Medulla oblongata (tissue), 1 donor: Measurements from ENCODE around the gene ERF.

Source experiments
- DNase-seq: peaks from one replicate; pipeline ENCODE4 v3.0.0-alpha.2; 2015; ENCODE audit errors: extremely low spot score

ERF gene

GRCh38 chr19:42287017-42287826, 32.3 kb upstream of the ERF start:
- no peak for DNase-seq

- DNase-seq, result peak; percentile 31
Measured at GRCh38 chr19:42286349-42287016, 31.6 kb upstream of the ERF start.

DNA sequence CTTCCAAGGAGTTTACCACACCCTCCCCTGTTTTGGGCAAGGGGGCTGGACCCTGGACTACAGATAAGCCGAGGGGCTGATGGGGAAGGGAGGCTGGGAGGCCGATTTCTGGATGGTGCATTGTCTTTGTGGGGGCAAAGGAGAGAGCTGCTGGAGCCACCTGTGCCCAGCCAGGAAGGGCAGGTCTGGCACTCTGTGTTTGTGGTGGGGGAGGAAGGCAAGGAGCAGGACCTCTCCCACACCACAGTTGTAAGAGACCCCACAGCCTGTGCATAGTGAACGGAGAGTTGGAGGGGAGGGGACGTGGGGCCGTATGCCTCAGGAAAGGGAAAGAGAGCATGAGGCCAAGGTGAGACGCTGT, 31.0 kb upstream of the ERF start:
- DNase-seq, result no peak

GRCh38 chr19:42285541-42285941, 30.6 kb upstream of the ERF start:
- peak; percentile 17 for DNase-seq

DNA sequence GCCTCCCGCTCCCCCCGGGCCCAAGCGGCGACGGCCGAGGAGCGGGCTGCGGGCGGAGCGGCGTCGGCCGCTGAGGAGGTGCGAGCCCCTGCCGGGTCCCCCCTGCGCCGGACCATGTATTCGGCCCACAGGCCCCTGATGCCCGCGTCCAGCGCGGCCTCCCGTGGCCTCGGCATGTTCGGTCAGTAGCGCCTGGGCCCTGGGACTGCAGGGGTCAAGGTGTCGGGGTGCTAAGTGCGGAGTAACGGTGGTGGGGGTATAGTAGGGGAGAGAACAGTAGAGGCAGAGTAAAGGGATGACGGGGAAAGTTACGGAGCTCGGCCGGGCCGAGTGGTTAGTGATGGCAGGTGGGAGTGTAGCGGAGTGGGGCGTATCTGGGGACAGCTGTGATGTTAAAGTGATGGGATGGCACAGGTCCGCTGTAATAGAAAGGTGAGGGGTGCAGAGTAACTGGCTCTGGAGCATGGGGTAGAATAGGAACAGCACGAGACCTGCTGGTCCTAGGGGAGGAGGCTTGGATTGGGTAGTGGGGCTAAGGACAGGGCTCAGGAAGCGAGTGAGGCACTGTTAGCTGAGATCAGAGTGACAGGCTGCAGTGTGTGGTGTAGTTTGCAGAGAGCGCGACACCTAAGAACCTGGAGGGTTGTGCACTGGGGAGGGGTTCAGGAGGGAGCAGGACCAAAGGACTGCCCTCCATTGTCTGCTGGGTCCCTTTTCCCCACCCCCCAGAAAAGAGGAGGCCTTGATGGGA, 29.8 kb upstream of the ERF start:
- peak; percentile 27 for DNase-seq

- DNase-seq, result peak; percentile 81
Measured at GRCh38 chr19:42284066-42284501, 29.2 kb upstream of the ERF start.

GRCh38 chr19:42283188-42284065, 28.5 kb upstream of the ERF start:
- peak; percentile 96 for DNase-seq

GRCh38 chr19:42282819-42283187, 27.9 kb upstream of the ERF start:
- DNase-seq, result no peak

DNA sequence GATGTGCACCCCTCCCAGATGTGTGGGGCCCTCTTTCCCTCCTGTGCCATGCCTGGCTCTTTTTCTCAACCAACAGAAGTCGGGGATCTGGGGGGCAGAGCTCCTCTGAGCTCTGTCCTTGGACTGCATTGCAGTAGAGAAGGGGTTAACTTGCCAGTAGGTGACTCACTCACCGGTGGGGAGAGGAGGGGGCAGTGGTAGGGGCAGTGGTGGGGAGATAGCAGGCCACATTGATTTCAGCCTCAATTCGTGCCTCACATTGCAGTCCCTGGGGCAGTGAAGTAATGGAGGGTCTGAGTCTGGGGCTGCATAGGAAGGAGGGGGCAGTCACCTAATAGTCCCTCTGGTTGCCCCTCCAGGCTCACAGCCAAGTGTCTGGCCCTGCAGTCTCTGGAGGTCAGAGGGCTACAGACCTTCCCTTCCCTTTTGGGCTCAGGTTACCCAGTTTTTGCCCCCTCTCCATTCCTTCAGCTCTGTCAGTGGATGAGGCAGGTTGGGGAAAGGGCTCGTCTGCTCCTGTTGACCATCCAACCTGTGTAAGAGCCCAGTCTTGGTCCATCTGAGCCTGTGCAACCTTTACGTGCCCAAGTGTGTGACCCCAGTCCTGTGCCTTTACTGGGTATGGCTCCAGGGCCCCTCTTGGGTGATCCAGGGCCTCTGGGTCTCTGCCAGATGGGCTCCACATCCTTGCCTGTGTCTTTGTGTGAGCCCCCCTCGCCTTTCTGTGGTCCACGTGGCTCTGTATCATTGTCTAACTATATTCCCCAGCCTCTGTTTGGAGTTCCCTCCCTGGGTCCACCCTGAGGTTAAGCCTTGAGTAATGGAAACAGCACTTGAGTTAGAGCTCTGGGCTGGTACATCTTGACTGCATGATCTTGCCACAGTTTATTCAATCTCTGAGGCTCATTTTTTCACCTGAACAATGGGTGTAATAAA, 27.2 kb upstream of the ERF start:
- peak; percentile 36 for DNase-seq

- DNase-seq, result peak; percentile 77
Measured at GRCh38 chr19:42281146-42281826, 26.4 kb upstream of the ERF start.

DNA sequence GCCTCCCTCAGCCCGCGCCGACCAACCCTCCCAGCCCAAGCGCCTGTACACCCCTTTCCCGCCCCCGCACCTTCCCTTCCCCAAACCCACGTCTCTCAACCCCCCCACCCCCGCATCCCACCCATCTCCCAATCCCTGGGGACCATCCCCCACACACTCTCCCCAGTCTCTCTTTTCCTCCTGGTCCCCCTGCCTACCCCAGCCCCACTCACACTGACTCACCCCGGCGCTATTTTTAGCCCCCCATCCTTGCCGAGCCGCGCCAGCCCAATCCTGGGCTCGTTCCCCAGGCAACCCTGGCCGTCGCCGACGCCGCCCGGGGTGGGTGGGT, 25.9 kb upstream of the ERF start:
- no peak for DNase-seq

DNA sequence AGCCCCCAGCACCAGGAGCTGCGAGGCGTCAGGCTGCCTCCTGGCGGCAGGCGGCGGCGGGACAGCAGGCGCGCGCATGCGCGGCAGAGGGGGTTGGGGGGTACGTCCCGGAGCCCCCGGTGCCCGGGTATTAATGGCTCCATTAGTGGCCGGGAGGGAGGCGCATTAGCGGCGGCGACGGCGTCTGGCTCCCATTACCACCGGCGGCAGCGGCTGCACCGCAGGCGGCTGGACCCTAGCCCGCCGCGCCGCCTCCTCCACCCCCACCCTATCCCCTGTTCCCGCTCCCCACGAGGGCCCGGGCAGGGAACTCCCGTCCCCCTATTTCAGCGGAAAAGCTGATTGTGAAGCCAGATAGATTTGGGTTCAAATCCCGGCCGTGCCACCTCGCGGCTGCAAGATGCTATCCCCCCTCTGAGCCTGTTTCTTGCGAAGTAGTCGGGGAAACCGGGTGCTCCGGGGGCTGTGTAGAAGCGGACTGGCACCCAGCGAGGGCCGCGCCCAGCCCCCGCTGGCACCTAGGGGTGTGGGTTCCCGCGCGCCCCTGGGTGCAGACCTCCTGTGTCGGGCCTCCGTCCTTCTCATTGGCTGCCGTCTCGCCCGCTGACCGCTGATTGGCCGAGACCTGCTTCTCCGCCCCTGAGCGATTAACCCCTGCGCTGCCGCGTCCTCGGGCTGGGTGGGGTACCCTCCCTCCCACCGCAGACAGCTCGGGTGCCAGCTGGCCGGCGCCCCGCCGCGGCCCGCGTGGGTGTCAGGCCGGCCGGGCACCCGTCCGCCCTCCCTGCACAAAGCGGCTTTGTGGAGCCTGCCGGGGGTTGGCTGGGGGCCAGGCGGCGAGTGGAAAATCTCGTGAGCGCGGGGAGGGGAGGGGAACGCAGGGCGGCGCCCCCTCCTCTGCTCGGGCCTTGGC, 25.2 kb upstream of the ERF start:
- peak; percentile 93 for DNase-seq

- peak; percentile 74 for DNase-seq
Measured at GRCh38 chr19:42279155-42279901, 24.4 kb upstream of the ERF start.

DNA sequence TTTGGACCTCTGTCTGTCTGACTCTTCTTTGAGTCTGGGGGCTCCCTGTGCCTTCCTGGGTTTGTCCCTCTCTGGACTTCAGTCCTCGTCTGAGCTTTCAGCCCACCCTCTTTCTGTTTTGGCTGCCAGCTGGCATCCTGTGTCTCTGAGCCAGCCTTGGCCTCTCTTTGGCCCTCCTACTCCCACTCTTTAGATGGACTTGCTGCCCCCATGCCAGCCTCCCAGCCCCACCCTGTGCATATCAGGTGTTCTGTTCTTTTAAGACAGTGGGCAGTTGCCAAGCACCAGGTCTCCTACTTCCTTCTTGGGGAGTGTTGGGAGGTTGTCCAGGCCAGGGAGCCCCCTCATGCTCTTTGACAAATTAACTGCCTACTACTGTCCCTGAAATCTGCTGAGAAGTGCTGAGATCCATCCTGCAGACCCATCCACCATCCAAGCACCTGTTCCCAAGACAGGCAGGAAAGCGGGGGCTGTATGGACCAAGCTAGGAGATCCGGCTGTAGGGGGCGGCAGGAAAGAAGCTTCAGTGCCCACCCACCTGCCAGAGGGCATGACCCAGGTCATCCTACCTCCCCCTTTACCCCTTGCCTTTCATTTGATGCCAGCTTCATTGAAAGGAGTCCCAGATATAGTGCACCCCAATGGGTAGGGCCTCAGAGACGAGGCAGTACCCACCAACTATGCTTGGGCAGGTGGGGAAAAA, 23.7 kb upstream of the ERF start:
- DNase-seq, result no peak

DNA sequence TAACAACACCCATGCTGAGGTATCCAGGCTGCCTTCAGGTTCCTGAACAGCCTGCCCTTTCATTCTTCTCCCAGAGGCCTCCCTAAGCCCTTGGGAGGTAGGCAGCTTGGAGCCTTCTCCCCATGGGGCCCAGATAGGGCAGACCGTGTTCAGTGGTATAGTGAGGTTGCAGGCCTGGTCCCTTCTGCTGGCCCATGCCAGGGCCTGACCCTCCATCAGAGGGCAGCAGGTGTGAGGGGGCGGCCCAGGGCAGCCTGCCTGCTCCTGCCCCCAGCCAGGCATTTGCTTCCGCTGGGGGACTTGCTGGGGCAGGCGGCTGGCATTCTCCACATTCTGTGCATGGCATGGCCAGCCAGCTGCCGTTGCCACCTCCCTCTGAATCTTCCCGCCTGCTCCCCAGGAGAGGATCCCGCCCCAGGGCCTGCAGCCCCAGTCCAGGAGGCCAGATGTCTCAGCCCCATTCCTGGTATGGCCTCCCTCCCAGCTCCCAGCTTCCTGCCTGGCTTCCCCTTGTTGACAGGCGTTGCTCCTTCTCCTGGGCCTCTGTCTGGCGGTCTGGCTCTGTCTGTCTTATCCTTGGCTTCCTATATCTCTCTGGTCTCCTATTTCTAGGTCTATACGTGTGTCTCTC, 23.0 kb upstream of the ERF start:
- DNase-seq, result no peak

DNA sequence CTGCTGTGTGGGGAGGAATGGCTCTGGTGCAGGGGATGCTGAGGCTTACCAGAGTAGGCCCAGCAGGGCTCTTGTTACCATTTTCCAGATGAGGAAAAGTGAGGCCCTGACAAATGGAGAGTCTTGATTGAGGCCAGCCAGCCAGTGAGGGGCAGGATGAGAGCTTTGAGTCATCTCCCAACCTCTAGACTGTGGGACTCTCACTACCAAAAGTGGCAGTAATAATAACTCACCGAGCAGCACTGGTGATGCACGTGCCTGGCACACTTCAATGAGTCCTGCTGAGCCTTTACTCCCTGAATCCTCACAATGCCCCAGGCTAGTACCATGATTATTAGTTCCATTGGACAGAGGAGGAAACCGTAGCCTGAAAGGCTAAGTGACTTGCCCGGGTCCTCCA, 21.9 kb upstream of the ERF start:
- no peak for DNase-seq

DNA sequence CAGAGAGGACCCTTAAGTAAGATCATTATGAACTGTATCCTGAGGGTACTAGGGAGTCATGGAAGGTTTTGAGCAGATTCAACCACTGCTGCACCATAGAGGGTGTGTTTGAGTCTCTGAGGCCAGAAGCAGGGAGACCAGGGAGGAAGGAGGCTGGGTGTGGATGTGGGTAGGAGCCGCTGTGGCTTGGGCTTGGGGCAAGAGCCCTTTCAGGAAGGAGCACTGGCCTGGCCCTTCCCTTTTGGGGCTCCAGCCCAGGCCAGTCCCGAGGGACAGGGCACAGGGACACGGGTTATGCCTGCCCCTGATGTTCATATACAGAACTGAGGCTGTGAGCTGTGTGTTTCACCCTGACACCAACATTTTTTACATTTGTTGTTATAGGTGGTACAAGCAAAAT, 21.4 kb upstream of the ERF start:
- DNase-seq, result no peak
